GM19372 (cell line): ENCODE results near the gene AMER2.

Experiments used
- ATAC-seq: cut with Tn5 transposase; IDR thresholded peaks from one replicate; pipeline ENCODE4 v1.9.1; 2021; ENCODE audit warnings: mild to moderate bottlenecking, low read depth, moderate library complexity; ENCODE audit not compliant: unreplicated experiment

Gene AMER2, protein sequence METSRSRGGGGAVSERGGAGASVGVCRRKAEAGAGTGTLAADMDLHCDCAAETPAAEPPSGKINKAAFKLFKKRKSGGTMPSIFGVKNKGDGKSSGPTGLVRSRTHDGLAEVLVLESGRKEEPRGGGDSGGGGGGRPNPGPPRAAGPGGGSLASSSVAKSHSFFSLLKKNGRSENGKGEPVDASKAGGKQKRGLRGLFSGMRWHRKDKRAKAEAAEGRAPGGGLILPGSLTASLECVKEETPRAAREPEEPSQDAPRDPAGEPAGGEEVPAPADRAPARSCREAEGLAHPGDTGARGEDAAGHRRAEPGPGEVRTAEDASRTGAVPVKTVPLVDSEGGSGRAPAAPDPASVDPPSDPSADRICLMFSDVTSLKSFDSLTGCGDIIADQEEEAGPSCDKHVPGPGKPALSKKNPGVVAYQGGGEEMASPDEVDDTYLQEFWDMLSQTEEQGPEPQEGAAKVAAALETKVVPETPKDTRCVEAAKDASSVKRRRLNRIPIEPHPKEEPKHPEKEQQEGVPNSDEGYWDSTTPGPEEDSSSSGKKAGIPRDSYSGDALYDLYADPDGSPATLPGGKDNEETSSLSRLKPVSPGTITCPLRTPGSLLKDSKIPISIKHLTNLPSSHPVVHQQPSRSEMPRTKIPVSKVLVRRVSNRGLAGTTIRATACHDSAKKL

DNA sequence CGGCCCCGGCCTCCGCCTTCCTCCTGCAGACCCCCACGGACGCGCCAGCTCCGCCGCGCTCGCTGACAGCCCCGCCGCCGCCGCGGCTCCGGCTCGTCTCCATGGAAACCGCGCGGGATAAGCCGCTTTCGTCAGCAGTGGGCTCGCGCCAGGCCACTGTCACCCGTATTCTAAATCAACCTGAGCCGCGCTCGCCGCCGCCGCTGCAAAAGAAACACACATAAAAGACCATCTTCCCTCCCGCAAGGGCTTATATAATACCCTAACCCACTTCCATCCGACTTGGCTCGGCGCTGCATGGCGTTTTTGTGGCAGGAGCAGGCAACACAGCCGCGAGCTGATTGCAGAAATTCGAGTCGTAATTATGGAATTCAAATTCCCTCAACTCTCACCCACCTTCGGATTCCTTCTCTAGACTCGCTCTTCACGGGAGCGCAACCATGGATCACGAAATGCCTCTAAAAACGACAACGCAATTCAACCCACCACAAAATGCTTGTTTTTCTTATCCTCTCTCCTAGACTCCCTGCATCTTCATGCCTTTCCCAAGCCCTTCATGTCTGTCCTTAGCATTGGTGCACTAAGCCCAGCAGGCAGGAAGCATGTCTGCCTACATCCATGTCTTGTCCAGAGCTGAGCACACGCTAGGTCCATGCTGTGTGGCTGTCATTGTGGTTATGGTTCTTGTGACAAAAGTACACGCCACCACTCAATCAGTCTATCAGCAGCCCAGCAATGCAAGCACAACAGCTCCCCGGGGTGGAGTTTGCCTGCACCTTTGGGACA is at the start of gene AMER2:
AMER2 (minus strand) TSS at position 772 of the 786 bp plus-strand sequence; CDS start at position 103, 669 bp downstream.
- no peak for ATAC-seq

DNA sequence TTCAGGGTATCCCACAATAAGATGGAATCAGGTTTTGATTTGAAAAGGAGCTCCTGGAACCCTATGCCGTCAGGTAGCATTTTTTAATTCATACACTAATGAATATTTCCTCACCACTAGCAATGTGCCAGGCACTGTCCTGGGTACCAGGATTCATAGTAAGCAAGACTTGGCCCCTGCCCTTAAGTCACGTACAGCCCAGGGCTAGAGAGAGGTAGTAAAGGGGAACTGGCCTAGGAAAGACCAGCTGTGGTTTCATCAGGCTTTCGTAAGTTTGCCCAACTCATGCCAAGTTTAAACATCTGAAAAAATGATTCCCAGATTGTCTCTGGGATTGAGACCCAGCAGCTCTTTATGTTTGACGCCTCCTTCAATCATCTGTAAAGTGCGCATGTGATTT is 45.9 kb upstream of the AMER2 start:
- ATAC-seq: no peak

DNA sequence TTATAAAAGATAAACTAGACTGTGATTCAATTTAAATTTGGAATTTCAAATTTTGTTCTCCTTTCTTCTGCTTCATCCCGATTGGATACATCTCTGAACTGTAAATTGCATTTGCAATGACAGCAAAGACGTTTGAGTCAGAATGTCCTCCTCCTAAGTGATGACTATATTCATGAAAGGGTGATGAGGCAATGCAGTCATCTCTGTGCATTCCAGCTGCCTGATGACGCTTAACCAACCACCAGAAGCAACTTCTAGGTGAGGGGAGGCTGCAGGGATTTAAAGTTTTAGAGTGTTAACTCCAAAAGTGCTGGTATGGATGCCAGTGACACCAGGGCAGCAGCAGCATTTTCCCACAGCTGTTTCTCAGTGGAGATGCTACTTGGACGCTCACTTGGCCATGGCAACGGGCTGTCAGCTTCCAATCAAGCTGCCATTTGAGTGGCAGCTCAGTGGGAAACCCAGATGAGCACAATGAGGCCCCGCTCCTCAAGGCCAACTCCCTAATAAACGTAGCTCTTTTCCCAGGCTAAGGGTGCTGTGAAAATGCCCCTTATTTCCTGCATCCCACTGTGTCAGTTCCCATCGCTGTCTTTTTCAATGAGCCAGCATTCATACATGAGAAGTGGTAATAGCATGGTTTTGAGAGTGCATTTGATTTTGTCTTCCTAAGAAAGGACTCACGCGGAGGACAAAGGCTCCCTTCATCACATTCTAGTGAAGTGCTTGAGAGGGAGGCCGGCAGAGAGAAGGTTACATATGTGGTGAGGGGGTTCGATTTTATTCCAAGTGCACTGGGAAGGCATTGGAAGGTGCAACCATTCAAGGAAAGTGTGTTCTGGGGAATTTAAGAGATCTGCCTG is 45.2 kb upstream of the AMER2 start:
- no peak for ATAC-seq

- ATAC-seq: no peak
Observed at GRCh38 chr13:25215253-25215575, 43.1 kb upstream of the AMER2 start.

DNA sequence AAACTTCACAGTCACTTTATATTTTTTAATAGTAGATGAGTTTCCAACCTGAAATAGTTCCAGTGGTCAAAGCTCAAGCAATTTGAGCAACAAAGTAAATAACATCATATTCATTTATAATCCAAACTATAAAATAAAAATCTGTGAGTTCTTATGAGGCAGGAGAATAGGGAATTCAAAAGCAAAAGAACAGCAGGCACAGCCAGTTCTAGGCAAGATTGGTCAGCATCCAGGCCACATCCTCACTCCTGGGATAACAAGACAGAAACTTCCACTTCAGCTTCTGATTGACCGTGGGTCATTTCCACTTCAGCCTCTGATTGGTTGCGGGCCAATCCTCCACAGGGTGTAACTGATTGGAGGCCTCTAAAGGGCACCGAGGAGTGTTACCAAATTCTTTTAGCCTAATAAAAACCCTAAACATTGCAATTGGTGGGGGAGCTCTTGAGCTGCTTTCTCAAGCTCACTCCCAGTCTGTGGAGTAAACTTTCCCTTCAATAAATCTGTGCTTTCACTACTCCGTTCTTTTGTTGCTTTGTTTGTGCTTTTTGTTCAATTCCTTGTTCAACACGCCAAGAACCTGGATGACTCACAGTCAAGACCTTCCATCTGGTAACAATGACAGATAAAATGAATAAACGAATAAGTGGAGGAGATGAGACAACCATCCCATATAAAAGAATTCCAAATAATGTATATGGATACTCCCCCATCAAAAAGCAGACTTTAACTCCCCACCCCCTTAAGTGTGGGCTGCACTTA is 42.6 kb upstream of the AMER2 start:
- ATAC-seq: no peak

GRCh38 chr13:25213715-25214114 is 41.6 kb upstream of the AMER2 start:
- no peak for ATAC-seq

- no peak for ATAC-seq
Observed at GRCh38 chr13:25210842-25211569, 38.9 kb upstream of the AMER2 start.

- no peak for ATAC-seq
Observed at GRCh38 chr13:25207291-25207810, 35.3 kb upstream of the AMER2 start.

GRCh38 chr13:25204863-25205262 is 32.8 kb upstream of the AMER2 start:
- no peak for ATAC-seq

DNA sequence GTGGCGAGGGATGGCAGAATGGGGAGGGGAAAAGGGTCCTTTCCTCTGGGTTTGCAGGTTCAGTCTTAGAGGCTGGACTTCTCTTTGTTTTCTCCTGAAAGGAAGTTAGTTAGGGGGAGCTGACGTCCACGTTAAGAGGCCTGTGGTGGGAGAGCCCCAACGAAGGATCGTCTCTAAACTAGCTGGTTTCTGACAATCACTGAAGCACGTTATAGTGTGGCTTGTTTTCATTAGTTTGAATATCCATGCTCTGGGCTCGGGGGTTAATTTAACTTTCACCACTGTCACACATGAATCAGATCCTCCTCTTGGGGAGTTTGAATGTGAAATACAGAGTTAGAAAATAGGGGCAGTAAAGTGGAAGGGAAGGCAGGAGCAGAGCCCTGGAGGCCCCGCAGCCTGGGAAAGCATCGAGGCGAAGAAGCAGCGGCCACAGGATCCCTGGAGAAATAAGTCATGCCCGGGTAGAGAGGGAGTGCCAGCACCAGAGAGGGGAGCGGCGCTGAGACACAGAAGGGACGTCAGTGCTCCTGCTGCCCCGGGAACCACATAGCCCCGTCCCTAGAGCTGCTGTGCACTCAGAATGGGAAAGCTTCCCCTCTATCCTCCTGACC is 31.1 kb upstream of the AMER2 start:
- ATAC-seq: no peak

DNA sequence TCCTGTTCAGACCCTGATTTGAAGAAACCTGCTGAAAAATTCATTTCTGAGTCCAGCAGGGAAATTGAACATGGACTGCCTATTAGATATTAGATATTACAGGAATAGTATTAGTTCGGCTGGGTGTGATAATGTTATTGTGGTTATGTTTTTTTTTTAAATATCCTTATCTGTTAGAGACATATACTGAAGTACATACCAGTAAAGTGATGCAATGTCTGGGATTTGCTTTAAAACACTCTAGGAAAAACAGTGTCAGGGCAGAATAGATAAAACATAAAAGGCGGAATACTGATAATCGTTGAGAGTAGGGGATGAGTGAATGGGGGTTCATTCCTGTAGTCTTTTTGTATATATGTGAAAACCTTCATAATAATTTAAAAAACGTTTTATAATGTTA is 28.7 kb upstream of the AMER2 start:
- no peak for ATAC-seq

DNA sequence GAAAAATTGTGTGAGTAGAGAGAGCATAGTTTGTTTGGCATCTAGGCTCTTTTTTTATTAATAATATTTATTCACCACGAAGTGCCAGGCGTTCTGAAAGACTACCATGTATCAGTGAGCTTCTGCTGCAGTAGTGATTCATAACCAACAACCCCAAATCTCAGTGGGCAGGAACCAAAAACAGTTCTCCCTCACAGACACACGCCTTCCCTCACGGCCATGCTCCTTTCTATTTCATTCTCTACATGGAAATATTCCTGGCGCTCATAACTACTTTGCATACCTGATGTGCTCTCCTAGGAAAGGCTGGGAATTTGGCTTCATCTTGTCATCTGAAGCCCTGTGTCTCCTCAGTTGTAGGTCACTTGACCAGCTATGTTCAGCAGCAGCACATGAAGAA is 26.6 kb upstream of the AMER2 start:
- ATAC-seq: no peak

DNA sequence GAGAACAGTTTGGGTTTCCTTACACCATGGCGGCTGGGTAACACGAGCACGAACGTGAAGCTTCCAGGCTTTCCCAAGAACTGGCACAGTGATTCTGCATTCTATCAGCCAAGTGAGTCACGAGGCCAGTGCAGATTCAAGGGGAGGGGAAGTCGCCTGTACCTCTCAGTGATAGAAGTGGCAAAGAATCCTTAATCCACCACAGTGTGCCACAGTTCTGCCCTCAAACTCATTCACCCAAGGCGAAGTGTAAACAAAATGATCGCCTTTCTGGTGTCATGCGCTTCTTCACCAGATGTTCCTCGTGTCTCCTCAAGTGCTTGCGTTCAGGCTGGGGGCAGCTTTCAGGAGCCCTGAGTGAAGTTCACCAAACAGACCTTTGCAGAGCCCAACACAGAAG is 24.9 kb upstream of the AMER2 start:
- no peak for ATAC-seq

- no peak for ATAC-seq
Observed at GRCh38 chr13:25192936-25193335, 20.8 kb upstream of the AMER2 start.

DNA sequence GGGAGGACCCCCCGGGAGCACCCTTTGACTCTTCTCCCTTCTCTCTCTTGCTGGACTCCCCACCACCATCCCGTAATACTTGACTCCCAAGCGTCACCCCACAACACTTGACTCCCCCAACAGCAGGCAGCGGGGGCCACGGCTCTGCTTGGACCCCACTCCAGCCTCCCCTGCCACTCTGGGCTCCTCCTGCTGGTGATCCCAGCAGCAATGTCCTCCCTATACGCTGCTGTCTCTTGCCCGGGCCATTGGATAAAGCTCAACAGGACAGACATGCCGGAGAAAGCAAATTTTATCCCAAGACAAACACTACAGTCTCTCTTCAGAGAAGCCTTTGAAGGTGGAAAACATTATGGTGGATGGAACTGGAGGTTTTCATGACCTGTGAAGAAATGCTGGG is 20.4 kb upstream of the AMER2 start:
- no peak for ATAC-seq

DNA sequence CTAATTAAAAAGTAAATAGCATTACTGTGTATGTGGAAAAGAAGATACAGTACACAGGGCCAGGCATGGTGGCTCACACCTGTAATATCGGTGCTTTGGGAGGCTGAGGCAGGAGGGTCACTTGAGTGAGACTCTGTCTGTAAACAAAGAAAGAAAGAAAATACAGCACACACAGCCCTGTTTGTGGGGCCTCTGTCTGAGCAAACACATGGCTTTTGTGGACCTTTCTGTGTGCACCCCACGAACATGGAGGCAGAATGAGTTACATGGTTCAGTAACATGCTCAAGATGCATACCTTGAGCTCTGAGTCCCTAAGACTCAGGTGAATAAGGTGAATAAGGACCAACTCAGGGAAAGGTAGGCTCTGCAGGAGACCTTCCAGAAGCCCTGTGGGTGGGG is 20.0 kb upstream of the AMER2 start:
- no peak for ATAC-seq

- ATAC-seq: no peak
Observed at GRCh38 chr13:25190771-25191170, 18.7 kb upstream of the AMER2 start.

DNA sequence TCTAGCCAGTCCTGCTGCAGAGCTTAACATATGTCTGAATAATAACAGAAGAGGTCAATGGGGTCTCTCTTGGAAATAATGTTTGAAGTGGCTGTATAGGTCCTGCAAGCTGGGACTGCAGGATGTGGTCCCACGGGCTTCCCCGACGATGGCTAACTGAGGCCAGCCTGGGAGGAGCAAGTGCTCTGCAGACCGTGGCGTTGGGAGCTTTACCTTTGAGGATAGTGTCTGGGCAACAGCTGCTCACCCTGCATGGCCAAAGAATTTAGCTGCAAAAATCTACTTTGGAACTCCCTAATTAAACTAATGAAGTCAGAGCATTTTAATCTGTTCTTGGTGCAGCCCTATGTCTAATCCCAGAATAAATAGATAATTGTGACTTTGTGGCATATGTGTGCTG is 18.2 kb upstream of the AMER2 start:
- no peak for ATAC-seq
